HG03342 (cell line): ENCODE results near the gene ANKRD44.
"Not testable (repeated sequence)": the region's sequence is repeated elsewhere in the genome, so short reads cannot be mapped to it uniquely, and the experiment has no call there.

Source experiments
- ATAC-seq: cut with Tn5 transposase; IDR thresholded peaks from one replicate; pipeline ENCODE4 v1.9.1; 2021; ENCODE audit warnings: mild to moderate bottlenecking, moderate library complexity; ENCODE audit not compliant: unreplicated experiment

Gene ANKRD44

GRCh38 chr2:197310271-197310985 lies at the start of gene ANKRD44:
Gene ANKRD44, minus strand, starts transcription at chr2:197310780. Its CDS starts 176 bp downstream, at chr2:197310604.
- peak; percentile 66 for ATAC-seq

DNA sequence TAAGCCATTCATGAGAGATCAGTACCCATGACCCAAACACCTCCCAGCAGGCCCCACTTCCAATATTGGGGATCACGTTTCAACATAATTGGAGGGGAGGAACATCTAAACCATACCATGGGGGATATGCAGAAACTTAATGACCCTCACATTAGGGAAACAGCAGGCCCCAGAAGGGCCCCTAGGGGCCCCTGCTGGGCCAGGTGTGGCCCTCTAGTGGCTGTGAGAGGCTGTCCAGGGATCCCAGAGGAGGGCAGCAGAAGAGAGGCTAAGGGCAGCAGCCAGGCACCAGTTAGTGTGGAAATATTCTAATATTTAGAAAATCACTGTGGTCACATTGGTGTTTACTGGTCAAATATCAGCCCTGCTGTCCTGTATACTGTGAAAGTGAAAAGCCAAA lies 49.3 kb upstream of the ANKRD44 start:
- ATAC-seq = no peak

DNA sequence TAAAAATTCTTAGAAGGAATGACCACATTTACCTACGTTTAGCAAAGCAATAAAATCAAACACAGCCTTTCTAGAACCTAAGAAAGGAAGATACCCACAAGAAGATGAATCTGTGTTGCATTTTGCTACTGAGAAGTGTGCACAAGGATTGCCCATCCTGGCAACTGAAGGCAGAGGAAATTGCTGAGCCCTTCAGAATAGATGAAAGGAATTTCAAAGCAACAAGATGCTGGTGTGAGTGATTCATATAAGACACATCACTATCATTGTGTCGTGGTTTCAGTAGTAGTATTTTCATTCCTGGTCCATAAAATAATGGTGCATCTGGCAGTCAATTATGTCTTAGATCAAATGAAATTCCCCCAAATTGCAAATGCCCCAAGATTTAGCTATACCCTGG lies 48.4 kb upstream of the ANKRD44 start:
- no peak for ATAC-seq

DNA sequence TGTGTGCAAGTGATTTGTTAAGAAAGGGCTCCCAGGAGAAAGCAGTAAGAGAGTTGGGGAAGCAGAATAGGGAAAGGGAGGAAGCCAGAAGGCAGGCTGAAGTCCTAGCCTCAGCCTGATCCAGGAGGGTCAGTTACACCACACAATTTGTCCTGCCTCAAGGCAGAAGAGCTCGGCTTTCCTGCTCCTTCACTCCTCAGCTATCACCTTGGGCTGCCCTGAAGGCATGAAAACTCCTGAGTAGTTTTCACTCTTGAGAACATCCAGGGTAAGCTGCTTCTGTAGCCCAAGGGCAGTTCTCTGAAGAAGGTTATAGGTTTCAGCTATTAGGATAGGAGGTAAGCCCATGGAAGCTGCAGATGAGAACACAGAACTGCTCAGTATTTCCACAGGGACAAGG lies 47.4 kb upstream of the ANKRD44 start:
- ATAC-seq = no peak

GRCh38 chr2:197356136-197356535 lies 45.6 kb upstream of the ANKRD44 start:
- ATAC-seq = no peak

GRCh38 chr2:197354169-197354558 lies 43.6 kb upstream of the ANKRD44 start:
- ATAC-seq = no peak

DNA sequence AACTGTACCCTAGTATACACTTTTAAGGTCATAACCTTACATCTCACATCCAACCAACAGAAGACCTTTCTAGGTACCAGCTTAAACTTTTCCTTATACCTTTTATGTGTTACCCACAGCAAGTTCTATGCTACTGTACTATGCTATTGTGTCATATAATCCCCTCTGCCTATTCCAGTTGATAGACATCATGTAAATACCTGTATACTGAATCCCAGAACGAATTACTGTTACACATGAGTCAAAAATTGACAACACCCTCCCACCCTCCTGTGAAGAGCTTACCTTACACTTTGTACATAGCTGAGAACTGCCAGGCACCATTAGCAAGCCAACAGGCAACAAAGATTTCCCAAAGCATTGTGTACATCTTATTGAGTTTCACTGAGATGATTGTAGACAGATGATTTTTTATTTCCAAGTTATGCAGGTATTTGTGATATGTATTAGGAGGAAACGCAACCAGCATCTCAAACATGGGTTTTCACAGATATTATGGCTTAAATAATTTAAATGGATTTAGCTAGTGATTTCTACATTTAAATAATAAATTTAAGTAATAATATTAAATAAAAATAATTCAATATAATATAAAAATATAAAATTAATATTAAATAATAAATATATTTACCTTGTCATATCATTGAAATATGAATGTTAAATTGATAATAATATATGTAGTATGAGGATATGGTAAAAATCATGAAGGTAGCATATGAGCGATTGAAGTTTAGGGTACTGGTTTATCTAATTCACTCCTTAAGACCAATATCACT lies 43.0 kb upstream of the ANKRD44 start:
- ATAC-seq = no peak

DNA sequence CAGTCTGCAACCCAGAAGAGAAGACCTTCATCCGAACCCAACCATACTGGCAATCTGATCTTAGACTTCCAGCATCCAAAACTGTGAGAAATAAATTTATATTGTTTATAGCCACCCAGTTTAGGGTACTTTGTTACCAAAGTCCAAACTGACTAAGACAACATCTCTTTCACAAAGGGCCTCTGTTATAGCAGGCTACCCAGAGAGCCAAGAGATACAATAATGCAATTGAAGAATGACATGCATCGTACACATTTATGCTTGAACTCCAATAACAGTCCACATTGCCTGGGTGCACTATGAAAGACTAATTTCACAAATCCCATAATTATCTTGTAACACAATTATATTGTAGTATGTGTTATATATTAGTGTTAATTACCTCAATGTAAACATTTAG lies 39.1 kb upstream of the ANKRD44 start:
- no peak for ATAC-seq

- ATAC-seq = no peak
Measured at GRCh38 chr2:197348721-197349360, 38.3 kb upstream of the ANKRD44 start.

DNA sequence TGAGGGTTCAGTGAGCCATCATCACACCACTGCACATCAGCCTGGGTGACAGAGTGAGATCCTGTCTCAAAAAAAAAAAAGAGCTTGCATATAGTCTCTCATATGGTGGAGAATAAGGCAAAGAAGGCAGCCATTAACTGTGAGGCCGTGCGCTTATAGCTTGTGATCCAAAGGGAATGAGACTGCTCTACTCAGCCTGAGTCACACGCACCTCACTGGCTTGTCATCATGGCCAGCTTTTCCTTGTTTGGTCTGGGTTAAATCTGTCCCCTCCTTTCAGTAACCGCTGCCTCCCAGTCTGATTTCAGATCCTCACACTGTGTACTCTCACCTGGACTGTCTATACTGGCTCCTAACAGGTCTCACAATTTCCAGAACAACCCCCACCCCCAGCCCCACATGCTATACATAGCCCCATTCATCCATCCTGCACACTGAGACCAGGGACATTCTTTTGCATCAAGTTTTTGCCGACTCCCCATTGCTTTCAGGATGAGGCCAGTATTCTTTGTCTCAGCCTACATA lies 35.3 kb upstream of the ANKRD44 start:
- ATAC-seq = no peak

DNA sequence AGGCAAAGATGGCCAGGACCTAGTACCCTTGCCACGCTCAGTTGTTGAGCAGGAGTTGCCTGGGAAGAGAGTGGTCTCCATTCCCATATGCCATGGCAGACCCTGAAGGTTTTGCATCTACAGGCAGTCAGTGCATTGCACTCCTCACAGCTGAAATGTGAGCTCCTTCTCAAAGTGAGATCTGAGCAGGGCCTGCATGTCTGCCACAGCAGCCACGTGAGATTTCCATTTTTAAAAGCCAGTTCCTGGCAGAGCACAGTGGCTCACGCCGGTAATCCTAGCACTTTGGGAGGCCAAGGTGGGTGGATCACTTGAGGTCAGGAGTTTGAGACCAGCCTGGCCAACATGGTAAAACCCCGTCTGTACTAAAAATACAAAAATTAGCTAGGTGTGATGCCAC lies 33.4 kb upstream of the ANKRD44 start:
- ATAC-seq = not testable (repeated sequence)

DNA sequence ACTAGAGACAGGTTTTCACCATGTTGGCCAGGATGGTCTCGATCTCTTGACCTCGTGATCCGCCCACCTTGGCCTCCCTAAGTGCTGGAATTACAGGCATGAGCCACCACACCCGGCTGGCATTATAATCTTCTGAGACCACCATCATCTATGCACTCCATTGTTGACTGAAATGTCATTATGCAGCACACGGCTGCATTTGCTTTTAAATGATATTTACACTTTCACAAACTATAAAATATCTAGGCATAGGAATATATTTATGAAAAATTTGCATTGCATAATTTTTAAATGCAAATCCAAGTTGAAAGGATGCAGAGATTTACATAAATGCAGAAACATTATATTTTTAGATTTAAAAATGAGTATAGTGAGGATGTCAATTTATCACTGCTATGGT lies 30.0 kb upstream of the ANKRD44 start:
- no peak for ATAC-seq

DNA sequence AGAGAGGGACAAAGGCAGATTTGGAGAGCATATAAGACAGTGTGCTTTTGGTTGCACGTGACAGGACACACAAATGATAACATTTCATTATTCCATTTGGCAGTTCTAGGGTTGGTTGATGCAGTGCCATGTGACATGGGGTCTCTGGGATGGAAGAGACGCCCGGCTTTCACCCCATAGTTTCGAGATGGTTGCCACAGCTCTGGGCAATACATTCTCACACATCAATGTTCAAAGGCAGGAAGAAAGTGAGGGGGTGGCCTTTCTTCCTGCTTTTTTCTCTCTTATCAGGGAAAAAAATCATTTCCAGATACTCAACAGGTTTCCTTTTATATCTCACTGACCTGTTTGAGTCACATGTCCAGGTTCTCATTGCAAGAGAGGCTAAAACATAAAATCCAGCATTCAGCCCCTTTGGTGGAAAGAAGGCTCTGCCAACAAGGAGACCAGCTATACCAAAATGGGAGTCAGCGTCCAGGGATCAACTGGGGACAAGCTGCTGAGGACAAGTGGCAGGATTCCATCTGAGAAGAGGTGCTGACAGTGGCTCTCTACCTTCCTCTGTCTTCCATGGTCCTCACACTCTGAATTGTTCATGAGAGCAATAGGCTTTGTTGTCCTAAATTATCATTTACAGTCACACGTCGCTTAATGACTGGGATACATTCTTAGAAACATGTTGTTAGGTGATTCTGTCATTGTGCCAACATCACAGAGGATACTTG lies 29.1 kb upstream of the ANKRD44 start:
- ATAC-seq = no peak

DNA sequence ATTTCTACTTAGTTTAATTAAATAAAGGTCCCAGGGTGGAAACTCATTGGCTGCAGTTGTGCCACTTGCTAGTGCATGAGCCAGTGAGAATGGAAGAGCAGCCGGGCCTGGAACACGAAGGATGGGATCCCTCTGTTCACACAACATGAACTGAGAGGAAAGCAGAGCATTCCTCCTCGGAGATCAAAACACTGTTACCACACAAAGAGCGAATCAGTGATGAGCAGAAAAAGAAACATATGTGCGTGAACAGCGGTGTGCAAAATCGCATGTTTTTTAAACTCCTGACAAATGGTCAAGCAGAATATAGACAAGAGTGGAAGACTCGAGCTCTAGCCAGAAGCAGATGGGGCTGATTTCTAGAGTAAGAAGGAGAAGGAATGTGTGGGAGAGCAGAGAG lies 28.4 kb upstream of the ANKRD44 start:
- ATAC-seq = no peak

DNA sequence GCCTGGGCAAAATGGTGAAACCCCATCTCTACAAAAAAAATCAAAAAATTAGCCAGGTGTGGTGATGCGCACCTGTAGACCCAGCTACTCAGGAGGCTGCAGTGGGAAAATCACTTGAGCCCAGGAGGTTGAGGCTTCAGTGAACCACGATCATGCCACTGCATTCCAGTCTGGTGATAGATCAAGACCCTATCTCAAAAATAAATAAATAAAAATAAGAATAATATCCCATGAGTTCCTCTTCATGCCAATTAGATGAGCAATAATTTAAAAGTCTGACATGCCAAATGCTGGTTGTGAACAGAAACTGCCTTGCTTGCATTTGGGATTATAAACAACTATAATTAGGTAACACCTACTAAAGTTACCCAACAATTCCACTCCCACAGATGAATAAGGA lies 22.1 kb upstream of the ANKRD44 start:
- ATAC-seq = no peak

DNA sequence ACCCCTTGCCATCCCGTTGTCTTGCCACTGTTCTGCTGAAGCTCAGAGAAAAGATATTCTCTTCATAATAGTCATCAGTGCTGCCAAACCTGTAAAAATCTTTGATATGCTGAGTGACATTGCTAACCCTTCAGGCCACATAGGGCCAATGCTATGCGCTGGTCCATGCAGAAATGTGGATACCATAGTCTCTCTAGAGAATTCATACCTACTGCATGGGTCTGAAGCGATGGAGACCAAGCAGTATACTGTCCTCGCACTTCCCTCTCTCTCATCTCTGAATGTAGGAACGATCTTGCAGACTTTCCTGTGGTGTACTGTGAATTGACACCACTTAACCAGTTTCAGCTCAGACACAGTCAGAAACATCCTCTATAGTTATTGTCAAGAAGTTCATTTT lies 17.9 kb upstream of the ANKRD44 start:
- ATAC-seq = no peak

GRCh38 chr2:197327472-197328098 lies 17.0 kb upstream of the ANKRD44 start:
- no peak for ATAC-seq

DNA sequence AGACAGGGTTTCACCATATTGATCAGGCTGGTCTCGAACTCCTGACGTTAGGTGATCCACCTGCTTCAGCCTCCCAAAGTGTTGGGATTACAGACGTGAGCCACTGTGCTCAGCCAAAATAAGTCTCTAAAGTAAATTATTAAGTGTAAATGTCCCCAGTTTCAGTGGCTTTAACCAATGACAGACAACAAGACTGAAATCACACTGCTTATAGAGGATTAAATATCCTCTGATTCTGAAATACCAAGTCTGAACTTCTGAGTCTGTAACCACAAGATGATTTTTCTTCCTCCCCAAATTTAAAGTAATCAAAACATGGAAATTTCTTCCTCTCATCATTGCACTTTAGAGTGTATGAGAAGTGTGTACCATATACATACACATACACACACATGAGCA lies 16.5 kb upstream of the ANKRD44 start:
- ATAC-seq = no peak

GRCh38 chr2:197324801-197325200 lies 14.2 kb upstream of the ANKRD44 start:
- ATAC-seq = peak; percentile 91
